IMR-90 (cell line): ENCODE data around the gene ARF6. TPM values are rescaled to one million over a fixed set of nuclear protein-coding genes. Genes with fewer than 3 reads are reported as not detected.

Source experiments
- ATAC-seq: fragments of 200-7000 bp; cut with Tn5 transposase; 2 replicates; pipeline ENCODE4 v1.9.1; 2020; ENCODE audit warnings: low read depth, mild to moderate bottlenecking, moderate library complexity
- BruUV-seq: library from RNA; stranded (reverse); fragments of 400-500 nt; replicated peaks from 2 replicates; lab custom pipeline; 2021; lab: Mats Ljungman, UMichigan
- CTCF ChIA-PET: fragments of 300-600 bp; formaldehyde crosslinking; extraction: SDS; loops from one replicate; lab custom pipeline; 2021; ENCODE audit warnings: antibody characterized with exemption; lab: Yijun Ruan, JAX
- POLR2A ChIA-PET: fragments of 300-600 bp; sonication (Branson Sonifier 250); formaldehyde crosslinking; loops from one replicate; lab custom pipeline; 2022; ENCODE audit warnings: antibody characterized with exemption; ENCODE audit not compliant: unreplicated experiment; lab: Charles Lee
- DNase-seq: peaks from one replicate; pipeline ENCODE4 v3.0.0; 2013
- H2AFZ ChIP-seq: replicated peaks from 2 replicates; pipeline ENCODE3; 2013; ENCODE audit warnings: low read length, mild to moderate bottlenecking; ENCODE audit not compliant: poor library complexity
- H2AK5ac ChIP-seq: 2 replicates; pipeline ENCODE4 v1.6.1; 2013; ENCODE audit warnings: low read depth, low read length, inconsistent platforms
- H2AK9ac ChIP-seq: replicated peaks from 2 replicates; pipeline ENCODE3; 2013; ENCODE audit warnings: mild to moderate bottlenecking, low read depth, low read length, moderate library complexity; ENCODE audit not compliant: poor library complexity
- H2BK120ac ChIP-seq: 2 replicates; pipeline ENCODE4 v1.6.1; 2013; ENCODE audit warnings: low read depth, low read length, inconsistent platforms
- H2BK15ac ChIP-seq: 3 replicates; pipeline ENCODE4 v1.6.1; 2013; ENCODE audit warnings: low read depth, low read length, inconsistent platforms
- H2BK20ac ChIP-seq: 2 replicates; pipeline ENCODE4 v1.6.1; 2013; ENCODE audit warnings: low read depth, mild to moderate bottlenecking, inconsistent platforms, low read length, moderate library complexity
- H2BK5ac ChIP-seq: 2 replicates; pipeline ENCODE4 v1.6.1; 2013; ENCODE audit warnings: mild to moderate bottlenecking, low read depth, low read length, inconsistent platforms; ENCODE audit not compliant: poor library complexity, severe bottlenecking
- H3K14ac ChIP-seq: replicated peaks from 2 replicates; pipeline ENCODE4 v1.6.1; 2013; ENCODE audit warnings: low read depth, low read length, inconsistent platforms
- H3K18ac ChIP-seq: 2 replicates; pipeline ENCODE4 v1.6.1; 2013; ENCODE audit warnings: low read depth, low read length, control low read depth
- H3K23ac ChIP-seq: 2 replicates; pipeline ENCODE4 v1.6.1; 2013; ENCODE audit warnings: low read depth, low read length, inconsistent platforms
- H3K27ac ChIP-seq: 2 replicates; pipeline ENCODE4 v1.5.1; 2013; ENCODE audit warnings: mild to moderate bottlenecking, control low read depth, low read length; ENCODE audit not compliant: insufficient read depth
- H3K27me3 ChIP-seq: 2 replicates; pipeline ENCODE4 v1.6.1; 2013; ENCODE audit warnings: low read length; ENCODE audit not compliant: control insufficient read depth, insufficient read depth
- H3K36me3 ChIP-seq: 2 replicates; pipeline ENCODE4 v1.6.1; 2013; ENCODE audit warnings: low read length, mixed read lengths; ENCODE audit not compliant: control insufficient read depth, insufficient read depth
- H3K4ac ChIP-seq: 2 replicates; pipeline ENCODE4 v1.6.1; 2013; ENCODE audit warnings: low read depth, low read length, inconsistent platforms
- H3K4me1 ChIP-seq: 2 replicates; pipeline ENCODE4 v1.6.1; 2013; ENCODE audit warnings: low read length, mixed read lengths; ENCODE audit not compliant: control insufficient read depth, insufficient read depth
- H3K4me2 ChIP-seq: 2 replicates; pipeline ENCODE4 v1.6.1; 2013; ENCODE audit warnings: low read depth, mild to moderate bottlenecking, control low read depth, low read length, moderate library complexity
- H3K4me3 ChIP-seq: 2 replicates; pipeline ENCODE4 v1.5.1; 2013; ENCODE audit warnings: low read depth, mild to moderate bottlenecking, control low read depth, low read length, moderate library complexity; ENCODE audit not compliant: insufficient read depth
- H3K56ac ChIP-seq: 2 replicates; pipeline ENCODE4 v1.6.1; 2013; ENCODE audit warnings: low read length, inconsistent platforms; ENCODE audit not compliant: insufficient read depth; ENCODE audit errors: extremely low read depth
- H3K79me1 ChIP-seq, 2 experiments: 2 replicates each; pipeline ENCODE4 v1.6.1; 2013; ENCODE audit warnings: low read length in 2 of 2, inconsistent platforms in 1 of 2, low read depth in 1 of 2
- H3K9ac ChIP-seq: 2 replicates; pipeline ENCODE4 v1.6.1; 2013; ENCODE audit warnings: low read depth, low read length, control low read depth
- H3K9me1 ChIP-seq: 2 replicates; pipeline ENCODE4 v1.6.1; 2013; ENCODE audit warnings: low read length, inconsistent platforms; ENCODE audit not compliant: insufficient read depth
- H3K9me3 ChIP-seq: 2 replicates; pipeline ENCODE4 v1.6.1; 2013; ENCODE audit warnings: low read length; ENCODE audit not compliant: control insufficient read depth, insufficient read depth
- H4K20me1 ChIP-seq: 2 replicates; pipeline ENCODE4 v1.6.1; 2013; ENCODE audit warnings: low read length, inconsistent platforms; ENCODE audit not compliant: insufficient read depth
- H4K5ac ChIP-seq: 2 replicates; pipeline ENCODE4 v1.6.1; 2013; ENCODE audit warnings: mild to moderate bottlenecking, low read depth, low read length, control low read depth
- H4K8ac ChIP-seq, 2 experiments: 2 replicates each; pipeline ENCODE4 v1.6.1; 2013; ENCODE audit warnings: low read depth in 2 of 2, low read length in 2 of 2, control low read depth in 1 of 2, inconsistent platforms in 1 of 2
- H4K91ac ChIP-seq: 2 replicates; pipeline ENCODE4 v1.6.1; 2013; ENCODE audit warnings: low read depth, low read length, inconsistent platforms; ENCODE audit not compliant: insufficient read depth
- BHLHE40 ChIP-seq: fragments of 150-350 bp; IDR thresholded peaks from 2 replicates; pipeline ENCODE4 v1.6.1; 2016; ENCODE audit warnings: mild to moderate bottlenecking, low read depth, low read length
- CEBPB ChIP-seq: IDR thresholded peaks from 2 replicates; pipeline ENCODE4 v1.6.1; 2012; ENCODE audit warnings: low read depth, low read length, improper control_type of control experiment
- CHD1 ChIP-seq: IDR thresholded peaks from 2 replicates; pipeline ENCODE4 v1.6.1; 2012; ENCODE audit warnings: low read depth, low read length, improper control_type of control experiment
- FOS ChIP-seq: fragments of 150-350 bp; IDR thresholded peaks from 2 replicates; pipeline ENCODE4 v1.6.1; 2016; ENCODE audit warnings: low read depth, low read length
- MAFK ChIP-seq: IDR thresholded peaks from 2 replicates; pipeline ENCODE4 v1.6.1; 2012; ENCODE audit warnings: low read depth, low read length, improper control_type of control experiment
- MAZ ChIP-seq: IDR thresholded peaks from 2 replicates; pipeline ENCODE4 v1.6.1; 2012; ENCODE audit warnings: low read depth, mild to moderate bottlenecking, low read length, improper control_type of control experiment, moderate library complexity, borderline replicate concordance
- MXI1 ChIP-seq: IDR thresholded peaks from 2 replicates; pipeline ENCODE4 v1.6.1; 2012; ENCODE audit warnings: low read depth, mild to moderate bottlenecking, low read length, moderate library complexity, borderline replicate concordance
- NFE2L2 ChIP-seq: fragments of 150-350 bp; IDR thresholded peaks from 2 replicates; pipeline ENCODE4 v1.6.1; 2016; ENCODE audit warnings: low read depth, mild to moderate bottlenecking, low read length
- POLR2A ChIP-seq: IDR thresholded peaks from 2 replicates; pipeline ENCODE4 v1.6.1; 2012; ENCODE audit warnings: mild to moderate bottlenecking, low read depth, low read length
- RAD21 ChIP-seq: IDR thresholded peaks from 2 replicates; pipeline ENCODE4 v1.6.1; 2012; ENCODE audit warnings: low read length, improper control_type of control experiment
- RCOR1 ChIP-seq: IDR thresholded peaks from 2 replicates; pipeline ENCODE4 v1.6.1; 2012; ENCODE audit warnings: mild to moderate bottlenecking, low read length, improper control_type of control experiment; ENCODE audit not compliant: insufficient replicate concordance
- RFX5 ChIP-seq: IDR thresholded peaks from 2 replicates; pipeline ENCODE4 v1.8.0; 2012; ENCODE audit warnings: low read depth, mild to moderate bottlenecking, low read length, moderate library complexity
- SMC3 ChIP-seq: fragments of 150-350 bp; IDR thresholded peaks from 2 replicates; pipeline ENCODE4 v1.6.1; 2016; ENCODE audit warnings: low read depth, mild to moderate bottlenecking, antibody characterized with exemption, low read length, moderate library complexity
- WGBS, 2 experiments: methylation state at CpG; one replicate each; pipeline versions ENCODE4 v1.1.5 to v1.1.7; 2013; ENCODE audit warnings: missing lambda C conversion rate in 2 of 2; ENCODE audit not compliant: insufficient read length in 1 of 2; ENCODE audit errors: extremely low coverage in 2 of 2; 5-methylcytosine and 5-hydroxymethylcytosine counted together
- dilution Hi-C: fragments of 300-500 bp; cut with HindIII; formaldehyde crosslinking; loops from one replicate; pipeline ENCODE4 v1.14.3; 2018; ENCODE audit warnings: low sequenced_read_pairs; ENCODE audit not compliant: unreplicated experiment
- in situ Hi-C: fragments of 300-500 bp; cut with MboI; formaldehyde crosslinking; loops from 3 replicates; pipeline ENCODE4 v1.14.3; 2019; ENCODE audit warnings: low sequenced_read_pairs, inconsistent platforms, mixed read lengths
- intact Hi-C: fragments of 100-400 bp; cut with micrococcal nuclease; formaldehyde crosslinking; loops from 2 replicates; pipeline ENCODE4 v1.10.0; 2022
- polyA plus RNA-seq, 3 experiments: library from polyadenylated mRNA; depleted of rRNA; stranded (reverse); fragments of >200 nt; gene quantifications; 2 replicates each; pipeline ENCODE4 v1.2.3, GENCODE V29; 2012; ENCODE audit warnings: low replicate concordance in 1 of 3
- total RNA-seq: library from RNA; depleted of rRNA; stranded (reverse); fragments of >200 nt; gene quantifications from 2 replicates; pipeline ENCODE4 v1.2.3, GENCODE V29; 2012
- TF ChIP-seq, protein P1 (sequence below): fragments of 150-350 bp; IDR thresholded peaks from 2 replicates; pipeline ENCODE4 v1.6.1; 2017; ENCODE audit warnings: mild to moderate bottlenecking, antibody characterized with exemption, low read length, low read depth
- TF ChIP-seq, protein P2 (sequence below): fragments of 150-350 bp; IDR thresholded peaks from 2 replicates; pipeline ENCODE4 v1.6.1; 2016; ENCODE audit warnings: low read depth, mild to moderate bottlenecking, low read length, moderate library complexity, borderline replicate concordance
- TF ChIP-seq, protein P3 (sequence below): conservative IDR thresholded peaks from 2 replicates; pipeline ENCODE4 v1.5.1; 2012; ENCODE audit warnings: mild to moderate bottlenecking, low read depth, low read length, improper control_type of control experiment

ARF6 gene
- total and polyA plus RNA-seq, 2 of the 4 experiments (the other 2 are of a cell fraction), result 32.1 to 40.1 TPM

DNA sequence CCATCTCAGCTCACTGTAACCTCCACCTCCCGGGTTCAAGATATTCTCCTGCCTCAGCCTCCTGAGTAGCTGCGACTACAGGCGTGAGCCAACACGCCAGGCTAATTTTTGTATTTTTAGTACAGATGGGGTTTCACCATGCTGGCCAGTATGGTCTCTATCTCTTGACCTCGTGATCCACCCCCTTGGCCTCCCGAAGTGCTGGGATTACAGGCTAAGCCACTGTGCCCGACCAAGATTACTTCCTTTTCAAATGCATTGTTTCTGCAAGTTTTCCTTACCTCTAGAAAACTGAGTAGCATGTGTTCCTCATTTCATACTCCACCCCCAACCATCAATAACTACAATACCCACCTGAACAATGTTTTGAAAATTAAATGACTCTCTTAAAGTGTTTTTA, 13.1 kb downstream of the ARF6 start:
- peak overlapping the region; percentile 98; the same call in 2 of the 3 replicates for H2BK15ac ChIP-seq
- H3K9me3 ChIP-seq, result no peaks in the 10 kb centered on the region
- no peaks in the 10 kb centered on the region for H4K20me1 ChIP-seq
- no peak overlapping the region for H4K5ac ChIP-seq
- no peak overlapping the region for H3K4me3 ChIP-seq
- H3K79me1 ChIP-seq, result peaks cover 0 to 13% of the 10 kb centered on the region in 2 experiments; a peak in 1 of 4 replicates
- no TSS peak for BruUV-seq
- H2AK9ac ChIP-seq, result no peak overlapping the region
- H3K27ac ChIP-seq, result no peak overlapping the region
- ATAC-seq (no peak), DNase-seq (no peak)
- H2AK5ac ChIP-seq, result no peak overlapping the region
- TF ChIP-seq POLR2A (no peak), MAFK (no peak), FOS (no peak), RCOR1 (no peak), CEBPB (no peak), RFX5 (no peak), CHD1 (no peak), MAZ (no peak), NFE2L2 (no peak), RAD21 (no peak), SMC3 (no peak), MXI1 (no peak), BHLHE40 (no peak)
- TF ChIP-seq, protein P1, sequence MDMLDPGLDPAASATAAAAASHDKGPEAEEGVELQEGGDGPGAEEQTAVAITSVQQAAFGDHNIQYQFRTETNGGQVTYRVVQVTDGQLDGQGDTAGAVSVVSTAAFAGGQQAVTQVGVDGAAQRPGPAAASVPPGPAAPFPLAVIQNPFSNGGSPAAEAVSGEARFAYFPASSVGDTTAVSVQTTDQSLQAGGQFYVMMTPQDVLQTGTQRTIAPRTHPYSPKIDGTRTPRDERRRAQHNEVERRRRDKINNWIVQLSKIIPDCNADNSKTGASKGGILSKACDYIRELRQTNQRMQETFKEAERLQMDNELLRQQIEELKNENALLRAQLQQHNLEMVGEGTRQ, result no peak
- TF ChIP-seq, protein P2, sequence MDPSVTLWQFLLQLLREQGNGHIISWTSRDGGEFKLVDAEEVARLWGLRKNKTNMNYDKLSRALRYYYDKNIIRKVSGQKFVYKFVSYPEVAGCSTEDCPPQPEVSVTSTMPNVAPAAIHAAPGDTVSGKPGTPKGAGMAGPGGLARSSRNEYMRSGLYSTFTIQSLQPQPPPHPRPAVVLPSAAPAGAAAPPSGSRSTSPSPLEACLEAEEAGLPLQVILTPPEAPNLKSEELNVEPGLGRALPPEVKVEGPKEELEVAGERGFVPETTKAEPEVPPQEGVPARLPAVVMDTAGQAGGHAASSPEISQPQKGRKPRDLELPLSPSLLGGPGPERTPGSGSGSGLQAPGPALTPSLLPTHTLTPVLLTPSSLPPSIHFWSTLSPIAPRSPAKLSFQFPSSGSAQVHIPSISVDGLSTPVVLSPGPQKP, result no peak
- TF ChIP-seq, protein P3, sequence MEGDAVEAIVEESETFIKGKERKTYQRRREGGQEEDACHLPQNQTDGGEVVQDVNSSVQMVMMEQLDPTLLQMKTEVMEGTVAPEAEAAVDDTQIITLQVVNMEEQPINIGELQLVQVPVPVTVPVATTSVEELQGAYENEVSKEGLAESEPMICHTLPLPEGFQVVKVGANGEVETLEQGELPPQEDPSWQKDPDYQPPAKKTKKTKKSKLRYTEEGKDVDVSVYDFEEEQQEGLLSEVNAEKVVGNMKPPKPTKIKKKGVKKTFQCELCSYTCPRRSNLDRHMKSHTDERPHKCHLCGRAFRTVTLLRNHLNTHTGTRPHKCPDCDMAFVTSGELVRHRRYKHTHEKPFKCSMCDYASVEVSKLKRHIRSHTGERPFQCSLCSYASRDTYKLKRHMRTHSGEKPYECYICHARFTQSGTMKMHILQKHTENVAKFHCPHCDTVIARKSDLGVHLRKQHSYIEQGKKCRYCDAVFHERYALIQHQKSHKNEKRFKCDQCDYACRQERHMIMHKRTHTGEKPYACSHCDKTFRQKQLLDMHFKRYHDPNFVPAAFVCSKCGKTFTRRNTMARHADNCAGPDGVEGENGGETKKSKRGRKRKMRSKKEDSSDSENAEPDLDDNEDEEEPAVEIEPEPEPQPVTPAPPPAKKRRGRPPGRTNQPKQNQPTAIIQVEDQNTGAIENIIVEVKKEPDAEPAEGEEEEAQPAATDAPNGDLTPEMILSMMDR, result no peak
- H3K4ac ChIP-seq, result no peak overlapping the region
- H2AFZ ChIP-seq, result no peak overlapping the region
- H3K4me2 ChIP-seq, result no peak overlapping the region
- intact Hi-C loops (no loop called here), in situ Hi-C loops (no loop called here), dilution Hi-C loops (no loop called here)
- no peak overlapping the region for H3K23ac ChIP-seq
- H3K36me3 ChIP-seq, result no peaks in the 10 kb centered on the region
- H3K14ac ChIP-seq, result no peak overlapping the region
- H2BK120ac ChIP-seq, result no peak overlapping the region; the same call in 1 of the 2 replicates
- 0 out of 2 replicates have a peak overlapping the region, but pooled peaks have one; percentile 27 for H2BK20ac ChIP-seq
- H3K18ac ChIP-seq, result no peak overlapping the region
- ChIA-PET CTCF (interaction anchor here (0.8 kb wide), 1 partner anchor 56 kb away, joined by 3 read pairs; no protein-coding TSS in a partner anchor), POLR2A (interaction anchor here (0.6 kb wide), 1 partner anchor 40 kb away, joined by 3 read pairs; no protein-coding TSS in a partner anchor)
- no peak overlapping the region for H3K9ac ChIP-seq
- 64% methylated on average over 3 of the region's 7 CpGs; no CpG with 5 or more reads in 1 of the 2 experiments for WGBS, 2 experiments
- no peak overlapping the region; a peak in 1 of 4 replicates for H4K8ac ChIP-seq
- no peaks in the 10 kb centered on the region for H3K27me3 ChIP-seq
- H4K91ac ChIP-seq, result no peak overlapping the region
- H3K9me1 ChIP-seq, result peaks cover 6% of the 10 kb centered on the region
- H3K4me1 ChIP-seq, result peaks cover 5% of the 10 kb centered on the region; the same call in 1 of the 2 replicates
- H3K56ac ChIP-seq, result no peak overlapping the region
- no peak overlapping the region for H2BK5ac ChIP-seq
